ENCODE measurements around the gene CFAP92.

DNA sequence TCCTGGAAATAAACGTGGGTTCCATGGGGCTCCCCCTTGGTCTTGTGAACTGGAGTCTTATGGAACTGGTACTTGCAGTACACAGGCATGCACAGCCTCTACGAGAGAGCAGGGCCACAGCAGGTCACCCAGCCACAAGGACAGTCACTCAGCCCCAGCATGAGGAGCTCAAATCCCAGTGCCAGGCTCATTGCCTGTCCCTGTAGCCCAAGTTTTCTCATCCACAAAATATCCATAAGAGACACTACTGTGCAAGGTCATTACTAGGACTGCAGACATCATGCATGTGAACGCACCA, 48.0 kb downstream of the CFAP92 start:
- TF ChIP-seq, protein P1, sequence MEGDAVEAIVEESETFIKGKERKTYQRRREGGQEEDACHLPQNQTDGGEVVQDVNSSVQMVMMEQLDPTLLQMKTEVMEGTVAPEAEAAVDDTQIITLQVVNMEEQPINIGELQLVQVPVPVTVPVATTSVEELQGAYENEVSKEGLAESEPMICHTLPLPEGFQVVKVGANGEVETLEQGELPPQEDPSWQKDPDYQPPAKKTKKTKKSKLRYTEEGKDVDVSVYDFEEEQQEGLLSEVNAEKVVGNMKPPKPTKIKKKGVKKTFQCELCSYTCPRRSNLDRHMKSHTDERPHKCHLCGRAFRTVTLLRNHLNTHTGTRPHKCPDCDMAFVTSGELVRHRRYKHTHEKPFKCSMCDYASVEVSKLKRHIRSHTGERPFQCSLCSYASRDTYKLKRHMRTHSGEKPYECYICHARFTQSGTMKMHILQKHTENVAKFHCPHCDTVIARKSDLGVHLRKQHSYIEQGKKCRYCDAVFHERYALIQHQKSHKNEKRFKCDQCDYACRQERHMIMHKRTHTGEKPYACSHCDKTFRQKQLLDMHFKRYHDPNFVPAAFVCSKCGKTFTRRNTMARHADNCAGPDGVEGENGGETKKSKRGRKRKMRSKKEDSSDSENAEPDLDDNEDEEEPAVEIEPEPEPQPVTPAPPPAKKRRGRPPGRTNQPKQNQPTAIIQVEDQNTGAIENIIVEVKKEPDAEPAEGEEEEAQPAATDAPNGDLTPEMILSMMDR (IDR thresholded peaks at IDR 0.05; ENCODE audit: extremely low read depth in 1 of 2, insufficient read depth in 1 of 2, low read depth in 1 of 2, low read length in 2 of 2) = no peak
- TF ChIP-seq POLR2A (IDR thresholded peaks at IDR 0.05; ENCODE audit: low read depth, low read length) (no peak), FOS (IDR thresholded peaks at IDR 0.05; ENCODE audit: borderline replicate concordance, insufficient read depth, low read length) (no peak), POLR2AphosphoS5 (IDR thresholded peaks at IDR 0.05; ENCODE audit: insufficient read depth, low read depth, low read length) (no peak), MYC (IDR thresholded peaks at IDR 0.05; ENCODE audit: low read depth, low read length) (no peak)
